Activated T-cell treated with anti-CD3 and anti-CD28 coated beads, Interleukin-2, amount 50 U/mL, for 72 hours (primary cell): ENCODE measurements around the gene DCUN1D3. TPM values are rescaled to one million over a fixed set of nuclear protein-coding genes. Genes with fewer than 3 reads are reported as not detected.
"Not testable (repeated sequence)": the region's sequence is repeated elsewhere in the genome, so short reads cannot be mapped to it uniquely, and the experiment has no call there.

Source experiments
- ATAC-seq, 2 donors: fragments of 150-1000 bp; cut with Tn5 transposase; replicated peaks in 1 of 2; 2 replicates each; pipeline ENCODE4 v1.10.0; 2021; ENCODE audit warnings: moderate library complexity in 2 of 2, mild to moderate bottlenecking in 1 of 2
- DNase-seq, 2 donors: peaks; one replicate each; pipeline ENCODE4 v3.0.0; 2021 to 2022; ENCODE audit warnings: mixed read lengths in 1 of 2
- H3K27ac Mint-ChIP-seq: one replicate; pipeline ENCODE4 v1.8.0; 2022; ENCODE audit warnings: mild to moderate bottlenecking, moderate library complexity, mixed read lengths
- H3K27me3 Mint-ChIP-seq: one replicate; pipeline ENCODE4 v1.8.0; 2022; ENCODE audit warnings: low read depth, mixed read lengths
- H3K36me3 Mint-ChIP-seq, 2 donors: one replicate each; pipeline ENCODE4 v1.8.0; 2022; ENCODE audit warnings: mixed read lengths in 2 of 2, mild to moderate bottlenecking in 1 of 2; ENCODE audit not compliant: insufficient read depth in 2 of 2
- H3K4me1 Mint-ChIP-seq: one replicate; pipeline ENCODE4 v1.8.0; 2022; ENCODE audit warnings: low read depth, mixed read lengths
- H3K4me3 Mint-ChIP-seq, 2 donors: one replicate each; pipeline ENCODE4 v1.8.0; 2022; ENCODE audit warnings: mild to moderate bottlenecking in 2 of 2, mixed read lengths in 2 of 2, moderate library complexity in 2 of 2
- H3K9me3 Mint-ChIP-seq, 2 donors: one replicate each; pipeline ENCODE4 v1.8.0; 2022; ENCODE audit warnings: mixed read lengths in 2 of 2
- total RNA-seq, 2 donors: library from RNA; stranded (reverse); gene quantifications; one replicate each; pipeline ENCODE4 v1.2.3, GENCODE V29; 2022

The DCUN1D3 gene
- 1 to 10 TPM; 5.7 to 9.9 TPM for total RNA-seq

DNA sequence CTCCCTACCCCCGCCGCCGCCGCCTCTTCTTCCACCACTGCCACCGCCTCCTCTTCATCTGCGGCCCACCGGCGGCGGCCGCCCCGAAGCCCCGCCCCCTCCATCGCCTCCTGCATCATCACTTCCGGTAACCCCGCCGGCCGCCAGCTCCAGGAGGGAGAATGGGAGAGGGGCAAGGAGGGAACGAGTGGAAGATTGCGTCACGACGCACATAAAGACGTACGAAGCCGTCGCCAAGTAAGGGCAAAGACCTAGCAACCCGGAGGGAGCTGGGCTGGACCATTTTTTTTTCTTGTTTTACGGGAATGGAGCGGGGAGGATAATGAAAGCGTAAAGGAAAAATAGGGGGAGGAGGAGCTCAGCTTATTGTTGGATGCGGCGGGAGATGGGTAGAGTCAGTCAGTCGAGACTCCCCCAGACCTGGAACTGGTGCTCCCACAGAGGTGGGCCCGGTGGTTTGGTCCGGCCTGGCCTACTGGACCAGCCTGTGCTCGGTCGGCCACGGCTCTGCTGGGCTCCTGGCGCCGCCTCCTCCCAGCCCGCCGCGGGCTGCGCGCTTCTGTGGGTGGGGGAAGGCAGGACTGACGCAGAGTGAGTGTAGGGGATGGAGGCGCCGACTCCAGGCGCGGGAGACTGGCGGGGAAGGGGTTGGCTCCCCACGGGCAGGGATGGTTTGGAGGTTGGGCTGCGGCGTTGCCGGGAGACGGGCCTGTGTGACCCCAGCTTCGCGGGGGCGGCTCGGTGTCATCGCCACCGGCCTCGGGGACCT lies at the start of gene DCUN1D3, which contains the start of gene LYRM1:
Gene DCUN1D3 (minus strand): TSS at position 60 of the 769 bp plus-strand sequence. CDS start 37,820 bp downstream, outside the sequence.
Gene LYRM1 (plus strand): TSS at position 473 of the 769 bp plus-strand sequence. CDS start 14,785 bp downstream, outside the sequence.
- DNase-seq (peak; percentile 85 to 89), ATAC-seq (peak; percentile 86 to 89)
- peaks cover 11 to 19% of the 10 kb centered on the region in 2 donors for H3K36me3 Mint-ChIP-seq
- peak within 1 kb of the TSS; percentile 87 to 90 for H3K4me3 Mint-ChIP-seq
- H3K27ac Mint-ChIP-seq: peak within 1 kb of the TSS; percentile 96
- no peaks in the 10 kb centered on the region for H3K27me3 Mint-ChIP-seq
- no peaks in the 10 kb centered on the region for H3K9me3 Mint-ChIP-seq
- H3K4me1 Mint-ChIP-seq: peaks cover 66% of the 10 kb centered on the region

DNA sequence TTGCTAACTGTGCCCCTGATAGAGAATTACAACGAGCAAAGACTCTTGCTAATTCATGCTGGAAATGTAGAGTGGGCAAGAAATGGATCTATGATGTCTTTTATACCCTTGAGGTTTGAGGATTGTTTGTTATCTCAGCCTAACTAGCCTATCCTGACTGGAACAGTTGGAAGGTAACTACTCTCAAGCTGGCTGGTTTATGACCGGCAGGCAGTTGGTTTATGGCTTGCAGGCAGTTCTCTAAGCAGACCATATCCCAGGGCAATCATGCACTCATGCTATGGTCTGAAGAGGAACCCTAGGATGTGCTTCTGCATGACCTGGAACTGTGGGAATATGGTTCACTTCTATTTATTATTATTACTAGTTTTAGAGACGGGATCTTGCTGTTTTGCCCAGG lies 49.5 kb upstream of the DCUN1D3 start:
- Mint-ChIP-seq H3K27me3 (no peaks in the 10 kb centered on the region), H3K4me3 (no peak overlapping the region)

DNA sequence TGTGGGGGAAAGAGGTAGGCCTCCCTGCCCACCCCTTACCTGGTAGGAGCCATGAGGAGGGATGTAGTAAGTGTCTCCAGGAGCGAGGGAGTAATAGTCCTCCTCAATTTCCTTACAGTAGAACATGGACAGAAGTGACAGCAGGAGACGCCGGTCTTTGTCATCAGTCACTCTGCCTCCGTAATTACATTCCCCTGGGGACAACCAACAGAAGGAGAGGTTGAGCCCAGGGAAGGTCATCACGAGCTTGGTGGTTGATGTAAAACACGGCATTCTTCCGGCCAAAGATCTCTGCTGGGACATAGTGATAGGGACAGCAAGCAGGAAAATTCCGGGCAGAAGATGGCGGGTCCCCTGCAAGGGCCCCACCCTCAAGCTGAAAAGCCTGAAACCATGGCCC lies 48.3 kb upstream of the DCUN1D3 start:
- no peaks in the 10 kb centered on the region for H3K9me3 Mint-ChIP-seq
- H3K27me3 Mint-ChIP-seq: no peaks in the 10 kb centered on the region
- DNase-seq (no peak), ATAC-seq (no peak)
- H3K27ac Mint-ChIP-seq: no peak overlapping the region
- H3K36me3 Mint-ChIP-seq: no peaks in the 10 kb centered on the region
- no peak overlapping the region for H3K4me3 Mint-ChIP-seq
- peaks cover 25% of the 10 kb centered on the region for H3K4me1 Mint-ChIP-seq

More for the DNA sequence above, 49.5 kb upstream of the DCUN1D3 start:
- DNase-seq (no peak), ATAC-seq (no peak)
- H3K9me3 Mint-ChIP-seq: no peaks in the 10 kb centered on the region
- H3K36me3 Mint-ChIP-seq: no peaks in the 10 kb centered on the region
- H3K27ac Mint-ChIP-seq: no peak overlapping the region
- peaks cover 13% of the 10 kb centered on the region for H3K4me1 Mint-ChIP-seq

GRCh38 chr16:20946015-20946629 lies 46.0 kb upstream of the DCUN1D3 start:
- Mint-ChIP-seq H3K27ac (peak overlapping the region; percentile 39), H3K9me3 (no peaks in the 10 kb centered on the region), H3K4me1 (peaks cover 42% of the 10 kb centered on the region), H3K27me3 (no peaks in the 10 kb centered on the region), H3K4me3 (no peak overlapping the region), H3K36me3 (no peaks in the 10 kb centered on the region)
- DNase-seq (no peak), ATAC-seq (no peak)

- not testable (repeated sequence) for H3K36me3 Mint-ChIP-seq, H3K9me3 Mint-ChIP-seq, ATAC-seq, H3K4me3 Mint-ChIP-seq, H3K27me3 Mint-ChIP-seq, DNase-seq
- H3K27ac Mint-ChIP-seq: peak overlapping the region; percentile 39
- H3K4me1 Mint-ChIP-seq: peaks cover 48% of the 10 kb centered on the region
Measured at GRCh38 chr16:20945575-20945875, 45.4 kb upstream of the DCUN1D3 start.

DNA sequence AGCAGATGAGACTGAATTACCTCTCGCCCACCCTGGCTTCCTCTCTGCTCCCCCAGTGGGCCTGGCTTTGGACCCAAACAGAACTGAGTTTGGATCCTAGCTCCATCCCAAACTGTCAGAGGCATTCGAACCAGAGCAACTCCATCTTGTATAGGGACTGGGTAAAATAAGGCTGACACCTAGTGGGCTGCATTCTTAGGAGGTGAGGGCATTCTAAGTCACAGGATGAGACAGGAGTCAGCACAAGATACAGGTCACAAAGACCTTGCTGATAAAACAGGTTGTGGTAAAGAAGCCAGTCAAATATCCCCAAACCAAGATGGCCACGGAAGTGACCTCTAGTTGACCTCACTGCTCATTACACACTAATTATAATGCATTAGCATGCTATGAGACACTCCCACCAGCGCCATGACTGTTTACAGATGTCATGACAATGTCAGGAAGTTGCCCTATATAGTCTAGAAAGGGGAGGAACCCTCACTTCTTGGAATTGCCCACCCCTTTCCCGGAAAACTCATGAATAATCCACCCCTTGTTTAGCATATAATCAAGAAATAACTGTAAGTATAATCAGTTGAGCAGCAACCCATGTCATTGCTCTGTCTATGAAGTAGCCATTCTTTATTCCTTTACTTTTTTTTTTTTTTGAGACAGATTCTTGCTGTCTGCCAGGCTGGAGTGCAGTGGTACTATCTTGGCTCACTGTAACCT lies 44.9 kb upstream of the DCUN1D3 start:
- ATAC-seq (peak; percentile 84 to 86), DNase-seq (peak; percentile 73 to 78)
- H3K36me3 Mint-ChIP-seq: no peaks in the 10 kb centered on the region
- H3K27ac Mint-ChIP-seq: peak overlapping the region; percentile 51
- H3K9me3 Mint-ChIP-seq: no peaks in the 10 kb centered on the region
- H3K4me3 Mint-ChIP-seq: peak overlapping the region in 1 of 2 donors; percentile 58
- H3K4me1 Mint-ChIP-seq: peaks cover 53% of the 10 kb centered on the region
- H3K27me3 Mint-ChIP-seq: no peaks in the 10 kb centered on the region

DNA sequence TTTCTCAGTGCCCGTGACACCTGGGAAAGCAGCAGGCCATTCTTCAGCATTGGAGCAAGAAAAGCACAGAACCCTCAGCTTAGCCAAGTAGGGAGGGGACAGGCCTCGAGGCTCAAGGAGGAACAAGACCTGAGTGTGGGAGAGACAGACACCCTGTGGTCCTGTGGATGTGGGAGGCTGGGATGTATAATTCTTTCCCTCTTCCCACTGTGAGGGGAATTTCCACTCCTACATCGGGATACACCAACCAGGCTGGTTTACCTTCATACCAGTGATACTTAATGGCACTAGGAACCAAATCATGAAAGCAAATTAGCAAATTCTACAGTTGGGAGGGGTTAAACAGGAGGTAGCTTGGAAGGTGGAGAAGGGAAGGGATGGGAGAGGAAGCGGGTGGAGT lies 42.1 kb upstream of the DCUN1D3 start:
- Mint-ChIP-seq H3K36me3 (no peaks in the 10 kb centered on the region), H3K9me3 (no peaks in the 10 kb centered on the region), H3K27ac (no peak overlapping the region), H3K27me3 (no peaks in the 10 kb centered on the region), H3K4me1 (peaks cover 77% of the 10 kb centered on the region), H3K4me3 (no peak overlapping the region)
- DNase-seq: no peak
- ATAC-seq: no peak

GRCh38 chr16:20941636-20941926 lies 41.4 kb upstream of the DCUN1D3 start:
- Mint-ChIP-seq H3K27ac (no peak overlapping the region), H3K4me3 (no peak overlapping the region), H3K4me1 (peaks cover 77% of the 10 kb centered on the region), H3K36me3 (no peaks in the 10 kb centered on the region), H3K9me3 (no peaks in the 10 kb centered on the region), H3K27me3 (peaks cover 5% of the 10 kb centered on the region)
- DNase-seq: no peak
- ATAC-seq: no peak

- ATAC-seq (peak; percentile 17 to 25), DNase-seq (peak in 1 of 2 donors; percentile 32)
- Mint-ChIP-seq H3K4me3 (no peak overlapping the region), H3K36me3 (no peaks in the 10 kb centered on the region), H3K9me3 (no peaks in the 10 kb centered on the region), H3K27ac (no peak overlapping the region), H3K4me1 (peaks cover 77% of the 10 kb centered on the region), H3K27me3 (peaks cover 6% of the 10 kb centered on the region)
Measured at GRCh38 chr16:20940871-20941635, 40.9 kb upstream of the DCUN1D3 start.

GRCh38 chr16:20939611-20940010 lies 39.5 kb upstream of the DCUN1D3 start:
- H3K27me3 Mint-ChIP-seq: peaks cover 17% of the 10 kb centered on the region
- DNase-seq (peak; percentile 12 to 30), ATAC-seq (peak; percentile 43 to 59)
- H3K27ac Mint-ChIP-seq: no peak overlapping the region
- H3K4me1 Mint-ChIP-seq: peaks cover 64% of the 10 kb centered on the region
- peak overlapping the region in 1 of 2 donors; percentile 59 for H3K4me3 Mint-ChIP-seq
- H3K9me3 Mint-ChIP-seq: no peaks in the 10 kb centered on the region
- H3K36me3 Mint-ChIP-seq: no peaks in the 10 kb centered on the region

- ATAC-seq (peak; percentile 84 to 85), DNase-seq (peak; percentile 26 to 40)
- H3K4me3 Mint-ChIP-seq: peak overlapping the region; percentile 52 to 69
- no peaks in the 10 kb centered on the region for H3K36me3 Mint-ChIP-seq
- peaks cover 52% of the 10 kb centered on the region for H3K4me1 Mint-ChIP-seq
- H3K9me3 Mint-ChIP-seq: no peaks in the 10 kb centered on the region
- H3K27ac Mint-ChIP-seq: peak overlapping the region; percentile 69
- H3K27me3 Mint-ChIP-seq: peaks cover 17% of the 10 kb centered on the region
Measured at GRCh38 chr16:20938426-20938825, 38.3 kb upstream of the DCUN1D3 start.

DNA sequence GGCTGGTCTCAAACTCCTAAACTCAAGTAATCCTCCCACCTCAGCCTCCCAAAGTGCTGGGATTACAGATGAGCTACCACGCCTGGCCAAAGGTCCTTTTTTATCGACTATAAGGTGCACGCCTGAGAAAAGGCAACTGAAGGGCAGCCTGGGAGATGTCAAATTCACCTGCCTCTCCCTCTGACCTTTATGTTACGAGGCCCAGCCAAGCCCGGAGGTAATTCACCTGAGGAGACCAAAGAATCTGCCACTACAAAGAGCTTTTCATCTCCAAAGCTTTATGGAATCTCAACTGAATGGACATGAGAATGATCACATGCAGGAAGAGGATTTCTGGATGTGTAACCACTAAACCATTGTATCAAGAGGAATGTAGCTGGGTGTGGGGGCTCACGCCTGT lies 37.6 kb upstream of the DCUN1D3 start:
- Mint-ChIP-seq H3K36me3 (no peaks in the 10 kb centered on the region), H3K9me3 (no peaks in the 10 kb centered on the region), H3K27me3 (peaks cover 17% of the 10 kb centered on the region), H3K4me3 (no peak overlapping the region), H3K27ac (peak overlapping the region; percentile 75), H3K4me1 (peaks cover 47% of the 10 kb centered on the region)
- ATAC-seq (no peak), DNase-seq (no peak)

GRCh38 chr16:20933589-20933988 lies 33.4 kb upstream of the DCUN1D3 start:
- no peaks in the 10 kb centered on the region for H3K9me3 Mint-ChIP-seq
- no peak for ATAC-seq
- H3K27me3 Mint-ChIP-seq: peaks cover 17% of the 10 kb centered on the region
- no peak overlapping the region for H3K4me3 Mint-ChIP-seq
- H3K27ac Mint-ChIP-seq: no peak overlapping the region
- H3K4me1 Mint-ChIP-seq: peaks cover 10% of the 10 kb centered on the region
- no peak for DNase-seq
- no peaks in the 10 kb centered on the region for H3K36me3 Mint-ChIP-seq
